Measurements from ENCODE around the gene NFIB. TPM values are rescaled to one million over a fixed set of nuclear protein-coding genes. Genes with fewer than 3 reads are reported as not detected.

NFIB gene
- total RNA-seq, 2 donors from 2014 or later = 47.0 to 65.9 TPM

DNA sequence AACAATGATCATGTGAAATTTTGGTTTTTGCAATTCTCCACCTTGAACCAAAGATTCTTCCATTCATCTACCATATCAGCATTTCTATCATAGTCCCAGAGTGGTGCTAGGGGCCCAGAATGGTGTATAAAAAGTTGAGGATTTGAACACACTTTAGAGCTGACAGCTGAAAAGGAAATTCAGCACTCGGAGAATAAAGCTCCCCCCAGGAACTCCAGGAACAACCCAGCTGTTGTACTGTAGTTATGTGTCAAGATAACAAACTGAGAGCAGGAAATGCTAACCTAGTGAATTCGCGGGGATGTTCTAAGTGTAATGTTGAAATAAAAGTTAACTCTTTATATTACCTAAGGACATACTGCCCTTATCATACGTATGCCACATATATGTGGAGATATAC is 216.7 kb downstream of the NFIB start:
- ATAC-seq (peak; percentile 79), DNase-seq (peak in 3 of 4 donors; percentile 26 to 63 (median 53))
- H3K4me1 ChIP-seq = peaks cover 27% of the 10 kb centered on the region
- intact Hi-C loops (cut with DNase I) = no loop called here
- no peaks in the 10 kb centered on the region for H3K27me3 ChIP-seq
- H3K27ac ChIP-seq = peak overlapping the region; percentile 76 to 94 (median 89)
- TF ChIP-seq, protein P1, sequence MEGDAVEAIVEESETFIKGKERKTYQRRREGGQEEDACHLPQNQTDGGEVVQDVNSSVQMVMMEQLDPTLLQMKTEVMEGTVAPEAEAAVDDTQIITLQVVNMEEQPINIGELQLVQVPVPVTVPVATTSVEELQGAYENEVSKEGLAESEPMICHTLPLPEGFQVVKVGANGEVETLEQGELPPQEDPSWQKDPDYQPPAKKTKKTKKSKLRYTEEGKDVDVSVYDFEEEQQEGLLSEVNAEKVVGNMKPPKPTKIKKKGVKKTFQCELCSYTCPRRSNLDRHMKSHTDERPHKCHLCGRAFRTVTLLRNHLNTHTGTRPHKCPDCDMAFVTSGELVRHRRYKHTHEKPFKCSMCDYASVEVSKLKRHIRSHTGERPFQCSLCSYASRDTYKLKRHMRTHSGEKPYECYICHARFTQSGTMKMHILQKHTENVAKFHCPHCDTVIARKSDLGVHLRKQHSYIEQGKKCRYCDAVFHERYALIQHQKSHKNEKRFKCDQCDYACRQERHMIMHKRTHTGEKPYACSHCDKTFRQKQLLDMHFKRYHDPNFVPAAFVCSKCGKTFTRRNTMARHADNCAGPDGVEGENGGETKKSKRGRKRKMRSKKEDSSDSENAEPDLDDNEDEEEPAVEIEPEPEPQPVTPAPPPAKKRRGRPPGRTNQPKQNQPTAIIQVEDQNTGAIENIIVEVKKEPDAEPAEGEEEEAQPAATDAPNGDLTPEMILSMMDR (IDR thresholded peaks at IDR 0.05) = no peak
- no peak for TF ChIP-seq POLR2A (IDR thresholded peaks at IDR 0.05)
- no peaks in the 10 kb centered on the region for H3K36me3 ChIP-seq (replicated peaks in 1 of 2; ENCODE audit: insufficient read depth in 1 of 2, low read depth in 2 of 2)
- no peaks in the 10 kb centered on the region for H3K9me3 ChIP-seq
- H3K4me3 ChIP-seq = no peak overlapping the region
- WGBS, 2 donors = 3 to 7% methylated on average over 4 of the region's 4 CpGs

DNA sequence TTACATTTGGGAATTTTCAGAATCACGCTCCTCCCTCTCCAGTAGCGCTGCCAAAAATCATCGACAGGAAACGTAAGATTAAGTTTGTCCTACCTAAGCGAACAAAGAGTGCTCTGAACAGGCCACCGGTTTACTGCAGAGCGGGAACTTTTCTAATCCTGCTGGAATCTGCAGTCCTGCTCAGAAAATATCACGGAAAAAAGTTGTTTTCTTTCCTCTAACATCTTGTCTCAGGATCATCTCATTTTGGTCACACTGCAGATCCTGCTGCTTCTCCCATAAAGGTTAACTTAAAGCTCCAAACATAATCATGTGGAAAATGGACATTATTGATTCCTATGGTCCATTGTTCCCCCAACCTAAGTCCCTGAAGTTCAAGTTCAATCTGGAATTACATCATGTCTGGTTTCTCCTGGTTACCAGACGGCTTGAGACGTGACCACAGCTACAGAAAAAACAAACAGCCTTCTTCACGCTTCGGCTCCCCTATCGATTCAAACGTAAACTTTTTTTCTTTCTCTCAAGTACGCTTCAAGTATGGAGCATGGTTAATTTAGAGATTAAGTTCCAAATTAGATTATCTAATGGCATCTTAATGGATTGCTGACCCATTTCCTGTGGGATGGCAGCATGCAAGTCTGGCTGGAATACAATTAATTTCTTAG is 217.6 kb downstream of the NFIB start:
- Histone ChIP-seq H3K4me1 (peaks cover 27% of the 10 kb centered on the region), H3K4me3 (no peak overlapping the region), H3K36me3 (replicated peaks in 1 of 2; ENCODE audit: insufficient read depth in 1 of 2, low read depth in 2 of 2) (no peaks in the 10 kb centered on the region), H3K27ac (peak overlapping the region; percentile 76 to 94 (median 89)), H3K9me3 (no peaks in the 10 kb centered on the region), H3K27me3 (no peaks in the 10 kb centered on the region)
- DNase-seq (peak; percentile 63 to 72 (median 68)), ATAC-seq (peak; percentile 91)
- intact Hi-C loops (cut with DNase I) = no loop called here
- 11 to 12% methylated on average over 15 of the region's 15 CpGs for WGBS, 2 donors
- peak in 2 of 3 donors; percentile 45 to 56 for TF ChIP-seq POLR2A (IDR thresholded peaks at IDR 0.05)
- TF ChIP-seq, protein P1 (IDR thresholded peaks at IDR 0.05) = peak in 3 of 7 experiments; percentile 1 to 23 (median 8)

DNA sequence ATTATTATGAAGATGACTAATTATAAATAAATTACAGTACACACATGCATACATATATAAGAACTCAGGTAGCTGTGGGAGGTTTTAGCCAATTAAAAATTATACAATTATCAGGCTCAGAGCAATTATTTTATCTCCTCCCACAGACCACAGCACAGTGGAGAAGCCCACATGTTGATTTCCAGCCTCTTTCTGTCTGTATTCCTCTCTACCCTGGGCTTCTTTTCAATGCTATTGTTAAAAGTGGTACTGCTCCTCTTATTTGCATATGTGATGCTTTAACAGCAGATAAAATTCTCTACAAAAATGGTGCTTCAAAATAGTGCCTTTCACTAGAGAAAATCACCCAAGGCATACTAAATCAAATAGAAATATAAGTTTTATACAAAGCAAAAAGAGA is 218.7 kb downstream of the NFIB start:
- H3K4me1 ChIP-seq = peaks cover 27% of the 10 kb centered on the region
- H3K27ac ChIP-seq = peak overlapping the region in 2 of 4 donors; percentile 76 to 94
- no peaks in the 10 kb centered on the region for H3K36me3 ChIP-seq (replicated peaks in 1 of 2; ENCODE audit: insufficient read depth in 1 of 2, low read depth in 2 of 2)
- no peaks in the 10 kb centered on the region for H3K27me3 ChIP-seq
- TF ChIP-seq, protein P1 (IDR thresholded peaks at IDR 0.05) = no peak
- TF ChIP-seq POLR2A (IDR thresholded peaks at IDR 0.05) = no peak
- ATAC-seq (no peak), DNase-seq (no peak)
- no peak overlapping the region for H3K4me3 ChIP-seq
- no peaks in the 10 kb centered on the region for H3K9me3 ChIP-seq
- intact Hi-C loops (cut with DNase I) = no loop called here

DNA sequence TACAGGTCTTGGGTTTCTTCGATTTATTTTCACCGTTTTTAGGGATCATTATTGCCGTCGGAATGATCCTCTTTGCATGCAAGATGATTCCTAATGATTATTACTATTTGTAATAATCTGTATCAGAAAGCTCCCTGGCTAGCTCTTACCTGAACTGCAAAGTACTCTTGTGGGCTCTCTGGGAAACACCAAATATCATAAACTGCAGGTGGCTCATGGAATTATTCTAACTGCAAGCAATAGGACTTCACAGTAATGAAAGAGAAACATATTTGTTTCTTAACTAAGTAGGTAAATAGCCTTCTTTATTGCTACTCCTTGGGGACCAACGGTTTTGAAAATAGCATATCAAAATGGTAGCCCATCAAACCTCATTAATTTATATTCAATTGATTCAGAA is 219.4 kb downstream of the NFIB start:
- WGBS, 2 donors = 90 to 91% methylated on average over 5 of the region's 5 CpGs
- Histone ChIP-seq H3K4me3 (no peak overlapping the region), H3K4me1 (peaks cover 27% of the 10 kb centered on the region), H3K27ac (no peak overlapping the region), H3K9me3 (no peaks in the 10 kb centered on the region), H3K36me3 (replicated peaks in 1 of 2; ENCODE audit: insufficient read depth in 1 of 2, low read depth in 2 of 2) (no peaks in the 10 kb centered on the region), H3K27me3 (no peaks in the 10 kb centered on the region)
- intact Hi-C loops (cut with DNase I) = no loop called here
- no peak for ATAC-seq
- no peak for DNase-seq
- TF ChIP-seq, protein P1 (IDR thresholded peaks at IDR 0.05) = no peak
- TF ChIP-seq POLR2A (IDR thresholded peaks at IDR 0.05) = no peak

DNA sequence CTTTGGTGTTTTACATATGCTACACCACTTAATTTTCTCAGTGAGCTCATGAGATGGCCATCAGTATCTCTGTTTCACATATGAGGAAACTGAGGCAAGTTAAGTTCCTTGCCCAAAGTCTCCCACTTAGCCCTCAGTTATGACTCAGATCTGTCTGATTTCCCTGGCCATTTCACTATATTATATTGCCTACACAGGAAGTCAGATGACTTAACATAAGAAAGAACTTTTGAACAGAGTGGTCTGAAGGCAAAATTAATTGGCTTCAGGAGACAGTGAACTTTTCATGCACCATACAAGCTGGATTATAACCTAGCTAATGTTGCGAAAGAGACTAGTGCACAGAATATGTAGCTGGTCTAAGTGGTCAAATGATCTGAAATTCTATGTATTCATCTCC is 221.6 kb downstream of the NFIB start:
- Histone ChIP-seq H3K4me1 (peaks cover 13% of the 10 kb centered on the region), H3K27me3 (no peaks in the 10 kb centered on the region), H3K9me3 (no peaks in the 10 kb centered on the region), H3K36me3 (replicated peaks in 1 of 2; ENCODE audit: insufficient read depth in 1 of 2, low read depth in 2 of 2) (no peaks in the 10 kb centered on the region), H3K27ac (no peak overlapping the region), H3K4me3 (no peak overlapping the region)
- intact Hi-C loops (cut with DNase I) = no loop called here
- ATAC-seq (no peak), DNase-seq (no peak)
- WGBS, 2 donors = 96 to 100% methylated on average over 1 of the region's 1 CpG
- no peak for TF ChIP-seq POLR2A (IDR thresholded peaks at IDR 0.05)
- TF ChIP-seq, protein P1 (IDR thresholded peaks at IDR 0.05) = no peak

Data from body of pancreas (tissue), 4 donors.